Neural cell (in vitro differentiated cells): ENCODE data around the gene TMPRSS6. TPM values are rescaled to one million over a fixed set of nuclear protein-coding genes. Genes with fewer than 3 reads are reported as not detected.

Experiments
- H2AFZ ChIP-seq: fragments of 200-600, 300-800 bp; sonication (generic), shearing (Covaris generic); 2 replicates; pipeline ENCODE4 v1.6.0; 2014; ENCODE audit warnings: low read depth, mild to moderate bottlenecking, antibody characterized with exemption, low read length, moderate library complexity
- H3F3A ChIP-seq: fragments of 200-600 bp; shearing (Covaris generic); 2 replicates; pipeline ENCODE4 v1.6.1; 2016; ENCODE audit warnings: mild to moderate bottlenecking, moderate library complexity, mixed read lengths, antibody characterized with exemption, low read length; ENCODE audit not compliant: insufficient read depth, poor library complexity, severe bottlenecking
- H3K27ac ChIP-seq: fragments of 200-600, 300-800 bp; sonication (generic), shearing (Covaris generic); 2 replicates; pipeline ENCODE4 v1.5.1; 2014; ENCODE audit warnings: mild to moderate bottlenecking, low read length, moderate library complexity
- H3K27me3 ChIP-seq: fragments of 300-800, 200-600 bp; sonication (generic), shearing (Covaris generic); 2 replicates; pipeline ENCODE4 v1.6.0; 2014; ENCODE audit warnings: mild to moderate bottlenecking, low read depth, low read length, moderate library complexity; ENCODE audit not compliant: insufficient read depth
- H3K36me3 ChIP-seq: fragments of 300-800, 200-600 bp; sonication (generic), shearing (Covaris generic); 2 replicates; pipeline ENCODE4 v1.5.1; 2014; ENCODE audit warnings: mild to moderate bottlenecking, antibody characterized with exemption, low read length, moderate library complexity; ENCODE audit not compliant: insufficient read depth
- H3K4me2 ChIP-seq: fragments of 300-800, 200-600 bp; sonication (generic), shearing (Covaris generic); 2 replicates; pipeline ENCODE4 v1.6.0; 2014; ENCODE audit warnings: mild to moderate bottlenecking, low read length
- H3K4me3 ChIP-seq: fragments of 300-800, 200-600 bp; sonication (generic), shearing (Covaris generic); 2 replicates; pipeline ENCODE4 v1.5.1; 2014; ENCODE audit warnings: mild to moderate bottlenecking, low read length, moderate library complexity
- H3K79me2 ChIP-seq: fragments of 200-600 bp; shearing (Covaris generic); replicated peaks from 2 replicates; pipeline ENCODE4 v1.6.0; 2014; ENCODE audit warnings: mild to moderate bottlenecking, low read length, moderate library complexity; ENCODE audit not compliant: insufficient read depth
- H3K9ac ChIP-seq: fragments of 300-800, 200-600 bp; sonication (generic), shearing (Covaris generic); 2 replicates; pipeline ENCODE4 v1.6.1; 2016; ENCODE audit warnings: mild to moderate bottlenecking, low read length, mixed read lengths
- H3K9me2 ChIP-seq: fragments of 200-600 bp; shearing (Covaris generic); 2 replicates; pipeline ENCODE4 v1.6.1; 2016; ENCODE audit warnings: mild to moderate bottlenecking, low read length, mixed read lengths; ENCODE audit not compliant: insufficient read depth
- H3K9me3 ChIP-seq: fragments of 200-600, 300-800 bp; sonication (generic), shearing (Covaris generic); 2 replicates; pipeline ENCODE4 v1.6.1; 2016; ENCODE audit warnings: mild to moderate bottlenecking, mixed run types, low read length, moderate library complexity, mixed read lengths
- H4K20me1 ChIP-seq: fragments of 200-600 bp; shearing (Covaris generic); 2 replicates; pipeline ENCODE4 v1.6.1; 2016; ENCODE audit warnings: mild to moderate bottlenecking, mixed run types; ENCODE audit not compliant: insufficient read depth
- EP300 ChIP-seq: fragments of 450-650 bp; conservative IDR thresholded peaks from 2 replicates; pipeline ENCODE4 v1.6.1; 2014; ENCODE audit warnings: antibody characterized with exemption, mild to moderate bottlenecking, moderate library complexity; ENCODE audit not compliant: poor library complexity, severe bottlenecking
- EZH2 ChIP-seq: fragments of 200-600, 300-800 bp; shearing (Covaris generic), sonication (generic); IDR thresholded peaks from 2 replicates; pipeline ENCODE4 v1.6.1; 2014; ENCODE audit warnings: antibody characterized with exemption, low read length, borderline replicate concordance, mild to moderate bottlenecking; ENCODE audit not compliant: insufficient read depth, poor library complexity, severe bottlenecking
- MXI1 ChIP-seq: fragments of 450-650 bp; conservative IDR thresholded peaks from 2 replicates; pipeline ENCODE4 v1.6.1; 2014; ENCODE audit warnings: antibody characterized with exemption, mild to moderate bottlenecking; ENCODE audit not compliant: poor library complexity, severe bottlenecking
- POLR2AphosphoS5 ChIP-seq: IDR thresholded peaks from 2 replicates; pipeline ENCODE4 v1.6.1; 2012
- RAD21 ChIP-seq: fragments of 450-650 bp; conservative IDR thresholded peaks from 2 replicates; pipeline ENCODE4 v1.6.1; 2014; ENCODE audit warnings: antibody characterized with exemption, mild to moderate bottlenecking, moderate library complexity
- SMC3 ChIP-seq: fragments of 450-650 bp; conservative IDR thresholded peaks from 2 replicates; pipeline ENCODE4 v1.6.1; 2014; ENCODE audit warnings: antibody characterized with exemption, mild to moderate bottlenecking, moderate library complexity; ENCODE audit not compliant: poor library complexity
- TAF1 ChIP-seq: IDR thresholded peaks from 2 replicates; pipeline ENCODE4 v1.6.1; 2012; ENCODE audit warnings: low read depth
- polyA plus RNA-seq: library from polyadenylated mRNA; depleted of rRNA; stranded (reverse); fragments of >200 nt; gene quantifications from 2 replicates; pipeline ENCODE4 v1.2.3, GENCODE V29; 2014
- TF ChIP-seq, protein P1 (sequence below): fragments of 450-650 bp; IDR thresholded peaks from 2 replicates; pipeline ENCODE4 v1.5.1; 2014; ENCODE audit warnings: antibody characterized with exemption, mild to moderate bottlenecking, moderate library complexity; ENCODE audit not compliant: poor library complexity, severe bottlenecking
- TF ChIP-seq, protein P2 (sequence below): IDR thresholded peaks from 2 replicates; pipeline ENCODE4 v1.6.1; 2012; ENCODE audit warnings: borderline replicate concordance

The TMPRSS6 gene
- polyA plus RNA-seq, 1 donor from 2014 or later: not detected

DNA sequence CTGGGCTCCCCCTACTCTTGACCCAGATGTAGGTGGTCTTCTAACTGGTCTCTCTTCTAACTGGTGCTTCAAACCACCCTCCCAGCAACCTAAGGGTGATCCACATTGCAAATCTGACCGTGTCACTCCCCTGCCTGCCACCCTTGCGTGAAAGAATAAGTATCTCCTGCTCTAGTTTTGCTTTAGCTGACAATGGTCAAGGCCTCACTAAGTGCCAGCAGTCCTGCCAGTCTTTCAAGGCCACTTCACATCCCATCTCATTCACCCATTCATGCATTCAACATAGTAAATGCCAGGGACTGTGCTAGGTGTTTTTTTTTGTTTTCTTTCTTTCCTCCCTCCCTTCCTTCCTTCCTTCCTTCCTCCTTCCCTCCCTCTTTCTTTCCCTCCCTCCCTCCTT lies 60.3 kb downstream of the TMPRSS6 start:
- TF ChIP-seq POLR2AphosphoS5 (no peak), RAD21 (no peak), EZH2 (no peak), EP300 (no peak), MXI1 (no peak), SMC3 (no peak), TAF1 (no peak)
- TF ChIP-seq, protein P1, sequence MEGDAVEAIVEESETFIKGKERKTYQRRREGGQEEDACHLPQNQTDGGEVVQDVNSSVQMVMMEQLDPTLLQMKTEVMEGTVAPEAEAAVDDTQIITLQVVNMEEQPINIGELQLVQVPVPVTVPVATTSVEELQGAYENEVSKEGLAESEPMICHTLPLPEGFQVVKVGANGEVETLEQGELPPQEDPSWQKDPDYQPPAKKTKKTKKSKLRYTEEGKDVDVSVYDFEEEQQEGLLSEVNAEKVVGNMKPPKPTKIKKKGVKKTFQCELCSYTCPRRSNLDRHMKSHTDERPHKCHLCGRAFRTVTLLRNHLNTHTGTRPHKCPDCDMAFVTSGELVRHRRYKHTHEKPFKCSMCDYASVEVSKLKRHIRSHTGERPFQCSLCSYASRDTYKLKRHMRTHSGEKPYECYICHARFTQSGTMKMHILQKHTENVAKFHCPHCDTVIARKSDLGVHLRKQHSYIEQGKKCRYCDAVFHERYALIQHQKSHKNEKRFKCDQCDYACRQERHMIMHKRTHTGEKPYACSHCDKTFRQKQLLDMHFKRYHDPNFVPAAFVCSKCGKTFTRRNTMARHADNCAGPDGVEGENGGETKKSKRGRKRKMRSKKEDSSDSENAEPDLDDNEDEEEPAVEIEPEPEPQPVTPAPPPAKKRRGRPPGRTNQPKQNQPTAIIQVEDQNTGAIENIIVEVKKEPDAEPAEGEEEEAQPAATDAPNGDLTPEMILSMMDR: no peak
- TF ChIP-seq, protein P2, sequence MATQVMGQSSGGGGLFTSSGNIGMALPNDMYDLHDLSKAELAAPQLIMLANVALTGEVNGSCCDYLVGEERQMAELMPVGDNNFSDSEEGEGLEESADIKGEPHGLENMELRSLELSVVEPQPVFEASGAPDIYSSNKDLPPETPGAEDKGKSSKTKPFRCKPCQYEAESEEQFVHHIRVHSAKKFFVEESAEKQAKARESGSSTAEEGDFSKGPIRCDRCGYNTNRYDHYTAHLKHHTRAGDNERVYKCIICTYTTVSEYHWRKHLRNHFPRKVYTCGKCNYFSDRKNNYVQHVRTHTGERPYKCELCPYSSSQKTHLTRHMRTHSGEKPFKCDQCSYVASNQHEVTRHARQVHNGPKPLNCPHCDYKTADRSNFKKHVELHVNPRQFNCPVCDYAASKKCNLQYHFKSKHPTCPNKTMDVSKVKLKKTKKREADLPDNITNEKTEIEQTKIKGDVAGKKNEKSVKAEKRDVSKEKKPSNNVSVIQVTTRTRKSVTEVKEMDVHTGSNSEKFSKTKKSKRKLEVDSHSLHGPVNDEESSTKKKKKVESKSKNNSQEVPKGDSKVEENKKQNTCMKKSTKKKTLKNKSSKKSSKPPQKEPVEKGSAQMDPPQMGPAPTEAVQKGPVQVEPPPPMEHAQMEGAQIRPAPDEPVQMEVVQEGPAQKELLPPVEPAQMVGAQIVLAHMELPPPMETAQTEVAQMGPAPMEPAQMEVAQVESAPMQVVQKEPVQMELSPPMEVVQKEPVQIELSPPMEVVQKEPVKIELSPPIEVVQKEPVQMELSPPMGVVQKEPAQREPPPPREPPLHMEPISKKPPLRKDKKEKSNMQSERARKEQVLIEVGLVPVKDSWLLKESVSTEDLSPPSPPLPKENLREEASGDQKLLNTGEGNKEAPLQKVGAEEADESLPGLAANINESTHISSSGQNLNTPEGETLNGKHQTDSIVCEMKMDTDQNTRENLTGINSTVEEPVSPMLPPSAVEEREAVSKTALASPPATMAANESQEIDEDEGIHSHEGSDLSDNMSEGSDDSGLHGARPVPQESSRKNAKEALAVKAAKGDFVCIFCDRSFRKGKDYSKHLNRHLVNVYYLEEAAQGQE: no peak
- Histone ChIP-seq H2AFZ (no peak overlapping the region), H3K27ac (no peak overlapping the region), H3K36me3 (no peaks in the 10 kb centered on the region), H3K9me3 (no peaks in the 10 kb centered on the region), H3K27me3 (no peaks in the 10 kb centered on the region), H3K4me2 (no peak overlapping the region), H3K79me2 (no peaks in the 10 kb centered on the region), H3K9ac (no peak overlapping the region), H3K9me2 (no peaks in the 10 kb centered on the region), H4K20me1 (no peaks in the 10 kb centered on the region), H3F3A (no peaks in the 10 kb centered on the region), H3K4me3 (no peak overlapping the region)

DNA sequence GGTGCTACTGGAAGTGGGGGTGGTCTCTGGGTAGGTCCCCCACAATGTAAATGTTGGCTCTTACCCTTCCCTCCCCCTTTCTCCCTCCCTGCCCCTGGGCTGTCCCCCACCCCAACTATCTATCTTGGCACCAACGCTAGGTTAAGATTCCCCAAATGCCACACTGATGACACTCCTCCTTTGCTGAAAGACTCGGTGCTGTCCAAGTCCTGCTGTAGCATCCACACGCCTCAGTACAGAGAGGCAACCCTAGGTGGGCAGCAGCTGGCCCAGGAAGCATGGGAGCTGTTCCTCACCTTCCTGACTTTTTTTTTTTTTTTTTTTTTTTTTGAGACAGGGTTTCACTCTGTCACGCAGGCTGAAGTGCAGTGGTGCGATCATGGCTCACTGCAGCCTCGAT lies 61.4 kb downstream of the TMPRSS6 start:
- Histone ChIP-seq H3K9me3 (no peaks in the 10 kb centered on the region), H3K27ac (no peak overlapping the region), H3K9ac (no peak overlapping the region), H3K36me3 (no peaks in the 10 kb centered on the region), H3F3A (no peaks in the 10 kb centered on the region), H3K4me3 (no peak overlapping the region), H3K79me2 (no peaks in the 10 kb centered on the region), H3K4me2 (no peak overlapping the region), H2AFZ (no peak overlapping the region), H3K27me3 (no peaks in the 10 kb centered on the region), H4K20me1 (no peaks in the 10 kb centered on the region), H3K9me2 (no peaks in the 10 kb centered on the region)
- TF ChIP-seq EP300: no peak
- TF ChIP-seq RAD21: no peak
- TF ChIP-seq TAF1: no peak
- TF ChIP-seq EZH2: no peak

DNA sequence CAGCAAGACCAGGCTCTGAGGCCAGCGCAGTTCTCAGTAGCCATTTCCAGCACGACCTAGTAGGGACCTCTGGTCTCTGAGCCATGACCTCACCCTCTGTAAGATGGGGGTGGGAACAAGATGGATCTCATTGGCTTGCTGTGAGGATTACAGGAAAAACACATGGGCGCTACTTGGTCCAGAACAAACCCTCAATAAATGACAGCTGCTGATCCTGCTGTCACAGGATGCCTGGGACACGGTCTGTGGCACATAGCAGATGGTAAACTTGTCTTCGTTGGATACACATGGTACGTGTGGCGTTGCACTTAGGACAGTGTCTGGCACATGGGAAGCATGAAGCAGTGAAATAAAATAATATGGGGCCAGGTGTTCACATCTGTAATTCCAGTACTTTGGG lies 62.5 kb downstream of the TMPRSS6 start:
- H3K27me3 ChIP-seq: no peaks in the 10 kb centered on the region
- H4K20me1 ChIP-seq: no peaks in the 10 kb centered on the region
- TF ChIP-seq, protein P2: no peak
- TF ChIP-seq SMC3: no peak
- no peaks in the 10 kb centered on the region for H3K9me3 ChIP-seq
- H3K27ac ChIP-seq: no peak overlapping the region
- no peaks in the 10 kb centered on the region for H3K9me2 ChIP-seq
- H2AFZ ChIP-seq: no peak overlapping the region
- H3K36me3 ChIP-seq: no peaks in the 10 kb centered on the region
- H3K79me2 ChIP-seq: no peaks in the 10 kb centered on the region
- H3K4me2 ChIP-seq: no peak overlapping the region
- no peak overlapping the region for H3K9ac ChIP-seq
- no peak overlapping the region for H3K4me3 ChIP-seq
- no peaks in the 10 kb centered on the region for H3F3A ChIP-seq
